ENCODE results near the gene AVPR2.

The AVPR2 gene

GRCh38 chrX:153907456-153907855 lies 3.0 kb downstream of the AVPR2 start:
- TF ChIP-seq GATA3 (IDR thresholded peaks at IDR 0.05; ENCODE audit: low read depth, low read length): no peak
- TF ChIP-seq GATA2 (IDR thresholded peaks at IDR 0.05; ENCODE audit: low read depth, low read length): no peak

- TF ChIP-seq GATA3 (IDR thresholded peaks at IDR 0.05; ENCODE audit: low read depth, low read length): no peak
- TF ChIP-seq GATA2 (IDR thresholded peaks at IDR 0.05; ENCODE audit: low read depth, low read length): no peak
Observed at GRCh38 chrX:153908219-153908860, 3.9 kb downstream of the AVPR2 start.

GRCh38 chrX:153909024-153909979 lies 4.8 kb downstream of the AVPR2 start:
- TF ChIP-seq GATA3 (IDR thresholded peaks at IDR 0.05; ENCODE audit: low read depth, low read length) (no peak), GATA2 (IDR thresholded peaks at IDR 0.05; ENCODE audit: low read depth, low read length) (no peak)

GRCh38 chrX:153909980-153910360 lies 5.5 kb downstream of the AVPR2 start:
- TF ChIP-seq GATA2 (IDR thresholded peaks at IDR 0.05; ENCODE audit: low read depth, low read length): no peak
- TF ChIP-seq GATA3 (IDR thresholded peaks at IDR 0.05; ENCODE audit: low read depth, low read length): no peak

- TF ChIP-seq GATA3 (IDR thresholded peaks at IDR 0.05; ENCODE audit: low read depth, low read length) (no peak), GATA2 (IDR thresholded peaks at IDR 0.05; ENCODE audit: low read depth, low read length) (no peak)
Observed at GRCh38 chrX:153910446-153910845, 6.0 kb downstream of the AVPR2 start.

- TF ChIP-seq GATA2 (IDR thresholded peaks at IDR 0.05; ENCODE audit: low read depth, low read length) (no peak), GATA3 (IDR thresholded peaks at IDR 0.05; ENCODE audit: low read depth, low read length) (no peak)
Observed at GRCh38 chrX:153911798-153912197, 7.3 kb downstream of the AVPR2 start.

- TF ChIP-seq GATA3 (IDR thresholded peaks at IDR 0.05; ENCODE audit: low read depth, low read length) (no peak), GATA2 (IDR thresholded peaks at IDR 0.05; ENCODE audit: low read depth, low read length) (no peak)
Observed at GRCh38 chrX:153913211-153913610, 8.7 kb downstream of the AVPR2 start.

- TF ChIP-seq GATA3 (IDR thresholded peaks at IDR 0.05; ENCODE audit: low read depth, low read length) (no peak), GATA2 (IDR thresholded peaks at IDR 0.05; ENCODE audit: low read depth, low read length) (no peak)
Observed at GRCh38 chrX:153913701-153914100, 9.2 kb downstream of the AVPR2 start.

GRCh38 chrX:153917869-153918268 lies 13.4 kb downstream of the AVPR2 start:
- no peak for TF ChIP-seq GATA2 (IDR thresholded peaks at IDR 0.05; ENCODE audit: low read depth, low read length)
- no peak for TF ChIP-seq GATA3 (IDR thresholded peaks at IDR 0.05; ENCODE audit: low read depth, low read length)

GRCh38 chrX:153919281-153919680 lies 14.8 kb downstream of the AVPR2 start:
- no peak for TF ChIP-seq GATA3 (IDR thresholded peaks at IDR 0.05; ENCODE audit: low read depth, low read length)
- no peak for TF ChIP-seq GATA2 (IDR thresholded peaks at IDR 0.05; ENCODE audit: low read depth, low read length)

- no peak for TF ChIP-seq GATA3 (IDR thresholded peaks at IDR 0.05; ENCODE audit: low read depth, low read length)
- TF ChIP-seq GATA2 (IDR thresholded peaks at IDR 0.05; ENCODE audit: low read depth, low read length): no peak
Observed at GRCh38 chrX:153920546-153920945, 16.1 kb downstream of the AVPR2 start.

GRCh38 chrX:153921070-153921469 lies 16.6 kb downstream of the AVPR2 start:
- TF ChIP-seq GATA3 (IDR thresholded peaks at IDR 0.05; ENCODE audit: low read depth, low read length): no peak
- TF ChIP-seq GATA2 (IDR thresholded peaks at IDR 0.05; ENCODE audit: low read depth, low read length): no peak

GRCh38 chrX:153921511-153922446 lies 17.3 kb downstream of the AVPR2 start:
- TF ChIP-seq GATA2 (IDR thresholded peaks at IDR 0.05; ENCODE audit: low read depth, low read length) (no peak), GATA3 (IDR thresholded peaks at IDR 0.05; ENCODE audit: low read depth, low read length) (no peak)
